Gastroesophageal sphincter (tissue), 4 donors: ENCODE measurements around the gene SHQ1. TPM values are rescaled to one million over a fixed set of nuclear protein-coding genes. Genes with fewer than 3 reads are reported as not detected.

ENCODE experiments used
- ATAC-seq: fragments of 150-250 bp; one replicate; pipeline ENCODE4 v1.9.1; 2016; ENCODE audit warnings: mild to moderate bottlenecking, moderate library complexity
- H3K27ac ChIP-seq, 4 donors: fragments of 200-600 bp; sonication (generic) in 3 of 4; 1 replicate in 3 of 4; 2 replicates in 1 of 4; pipeline ENCODE4 v1.5.1; 2016 to 2019
- H3K27me3 ChIP-seq: fragments of 200-600 bp; sonication (generic); one replicate; pipeline ENCODE4 v1.5.1; 2019
- H3K36me3 ChIP-seq, 2 donors: fragments of 200-600 bp; sonication (generic); one replicate each; pipeline ENCODE4 v1.5.1; 2019; ENCODE audit warnings: control low read depth in 1 of 2
- H3K4me1 ChIP-seq, 3 donors: fragments of 200-600 bp; sonication (generic); 1 replicate in 2 of 3; 2 replicates in 1 of 3; pipeline ENCODE4 v1.5.1; 2016 to 2019; ENCODE audit warnings: control low read depth in 2 of 3
- H3K4me3 ChIP-seq, 2 donors: fragments of 200-600 bp; sonication (generic); one replicate each; pipeline ENCODE4 v1.5.1; 2019; ENCODE audit warnings: mild to moderate bottlenecking in 1 of 2, moderate library complexity in 1 of 2
- H3K9me3 ChIP-seq, 3 donors: fragments of 200-600 bp; sonication (generic); one replicate each; pipeline ENCODE4 v1.5.1; 2017 to 2019; ENCODE audit warnings: control low read depth in 2 of 3
- CTCF ChIP-seq, 4 experiments: fragments of 200-600 bp in 2 of 4; fragments of 450-650 bp in 2 of 4; sonication (generic) in 1 of 4; IDR thresholded peaks; one replicate each; pipeline ENCODE4 v1.5.1; 2017 to 2019; ENCODE audit warnings: antibody characterized with exemption in 4 of 4, mild to moderate bottlenecking in 2 of 4, moderate library complexity in 2 of 4
- EP300 ChIP-seq: sonication (generic); formaldehyde crosslinking; IDR thresholded peaks from one replicate; pipeline ENCODE4 v1.6.1; 2017; ENCODE audit warnings: antibody characterized with exemption, mild to moderate bottlenecking
- POLR2A ChIP-seq, 2 donors: fragments of 450-650 bp; IDR thresholded peaks; one replicate each; pipeline ENCODE4 v1.6.1; 2017; ENCODE audit warnings: antibody characterized with exemption in 2 of 2, mild to moderate bottlenecking in 2 of 2, moderate library complexity in 1 of 2
- POLR2AphosphoS5 ChIP-seq: sonication (generic); formaldehyde crosslinking; IDR thresholded peaks from one replicate; pipeline ENCODE4 v1.6.1; 2017; ENCODE audit warnings: antibody characterized with exemption
- WGBS, 2 donors: methylation state at CpG; one replicate each; pipeline ENCODE4 v1.1.5; 2018; ENCODE audit warnings: low coverage in 1 of 2; 5-methylcytosine and 5-hydroxymethylcytosine counted together
- total RNA-seq, 4 donors: library from RNA; depleted of rRNA; stranded (reverse); fragments of >200 nt; gene quantifications; one replicate each; pipeline ENCODE4 v1.1.0, GENCODE V29; 2016

The SHQ1 gene
- total RNA-seq, 4 donors from 2014 or later, result 7.0 to 17.1 (median 11.2) TPM

- H3K27ac ChIP-seq, result no peak overlapping the region
- no peak overlapping the region for H3K4me3 ChIP-seq
- H3K36me3 ChIP-seq, result peaks cover 0 to 5% of the 10 kb centered on the region in 2 donors
- H3K9me3 ChIP-seq, result no peaks in the 10 kb centered on the region
- no peaks in the 10 kb centered on the region for H3K27me3 ChIP-seq
- no peak for ATAC-seq
- 96 to 100% methylated on average over 3 to 5 of the region's 5 CpGs for WGBS, 2 donors
- no peaks in the 10 kb centered on the region for H3K4me1 ChIP-seq
- TF ChIP-seq EP300, result no peak
- no peak for TF ChIP-seq CTCF (IDR thresholded peaks at IDR 0.05)
- TF ChIP-seq POLR2AphosphoS5, result no peak
- TF ChIP-seq POLR2A (IDR thresholded peaks at IDR 0.05), result no peak
Observed at GRCh38 chr3:72753495-72753894, 94.8 kb downstream of the SHQ1 start.

GRCh38 chr3:72750405-72750965, 97.8 kb downstream of the SHQ1 start:
- Histone ChIP-seq H3K9me3 (no peaks in the 10 kb centered on the region), H3K36me3 (no peaks in the 10 kb centered on the region), H3K4me3 (no peak overlapping the region), H3K27ac (no peak overlapping the region), H3K4me1 (no peaks in the 10 kb centered on the region), H3K27me3 (no peaks in the 10 kb centered on the region)
- WGBS, 2 donors, result 74 to 81% methylated on average over 3 to 4 of the region's 4 CpGs
- no peak for ATAC-seq
- TF ChIP-seq CTCF (IDR thresholded peaks at IDR 0.05), result no peak
- TF ChIP-seq POLR2A (IDR thresholded peaks at IDR 0.05), result no peak
- TF ChIP-seq POLR2AphosphoS5, result no peak
- no peak for TF ChIP-seq EP300

GRCh38 chr3:72748659-72749058, 99.6 kb downstream of the SHQ1 start:
- TF ChIP-seq CTCF (IDR thresholded peaks at IDR 0.05) (no peak), EP300 (no peak)
- H3K27me3 ChIP-seq, result no peaks in the 10 kb centered on the region
- H3K36me3 ChIP-seq, result no peaks in the 10 kb centered on the region
- H3K27ac ChIP-seq, result no peak overlapping the region
- no peaks in the 10 kb centered on the region for H3K4me1 ChIP-seq
- H3K4me3 ChIP-seq, result no peak overlapping the region
- ATAC-seq, result no peak
- H3K9me3 ChIP-seq, result no peaks in the 10 kb centered on the region
- WGBS, 2 donors, result 74 to 91% methylated on average over 3 to 5 of the region's 6 CpGs

- WGBS, 2 donors, result 53 to 65% methylated on average over 8 to 11 of the region's 11 CpGs
- no peaks in the 10 kb centered on the region for H3K27me3 ChIP-seq
- H3K4me1 ChIP-seq, result no peaks in the 10 kb centered on the region
- TF ChIP-seq EP300 (no peak), POLR2A (IDR thresholded peaks at IDR 0.05) (no peak), POLR2AphosphoS5 (no peak), CTCF (IDR thresholded peaks at IDR 0.05) (no peak)
- no peak overlapping the region for H3K4me3 ChIP-seq
- H3K36me3 ChIP-seq, result no peaks in the 10 kb centered on the region
- H3K27ac ChIP-seq, result no peak overlapping the region
- H3K9me3 ChIP-seq, result no peaks in the 10 kb centered on the region
- no peak for ATAC-seq
Observed at GRCh38 chr3:72746430-72747411, 101.5 kb downstream of the SHQ1 start.
